Omental fat pad (tissue), 4 donors: ENCODE measurements around the gene FOSL2. TPM values are rescaled to one million over a fixed set of nuclear protein-coding genes. Genes with fewer than 3 reads are reported as not detected.

Experiments
- ATAC-seq: fragments of 150-250 bp; one replicate; pipeline ENCODE4 v1.9.1; 2016; ENCODE audit warnings: mild to moderate bottlenecking, moderate library complexity; ENCODE audit not compliant: low FRiP score
- DNase-seq: peaks from one replicate; pipeline ENCODE4 v3.0.0-alpha.2; 2019; ENCODE audit warnings: low spot score
- total RNA-seq, 4 donors: library from RNA; depleted of rRNA; stranded (reverse); fragments of >200 nt; gene quantifications; one replicate each; pipeline ENCODE4 v1.1.0, GENCODE V29; 2016
- TF ChIP-seq, protein P1 (sequence below), 3 donors: fragments of 450-650 bp; IDR thresholded peaks; one replicate each; pipeline ENCODE4 v1.5.1; 2016 to 2017; ENCODE audit warnings: antibody characterized with exemption in 3 of 3, mild to moderate bottlenecking in 3 of 3, moderate library complexity in 2 of 3

FOSL2 gene
- total RNA-seq, 4 donors from 2014 or later = 115 to 350 (median 184) TPM

DNA sequence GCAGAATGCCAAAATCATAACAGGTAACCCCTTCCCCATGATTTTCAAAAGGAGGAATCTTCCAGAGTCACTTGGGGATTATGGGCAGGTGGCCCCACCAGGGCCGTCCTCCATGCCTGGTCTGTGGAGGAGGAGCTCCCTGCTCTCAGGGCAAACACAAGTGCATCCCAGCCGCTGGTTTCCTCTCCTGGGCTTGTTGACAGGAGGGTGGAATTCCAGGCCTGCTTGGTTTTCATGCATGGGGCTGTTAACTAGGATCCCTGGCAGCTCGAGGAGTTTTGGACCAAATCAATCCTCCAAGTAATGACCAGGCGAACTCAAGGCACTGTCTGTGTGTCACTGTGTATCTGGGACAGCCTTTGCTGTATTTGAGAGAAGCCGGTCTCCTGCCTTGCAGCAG, 45.3 kb downstream of the FOSL2 start:
- ATAC-seq (no peak), DNase-seq (no peak)
- TF ChIP-seq, protein P1, sequence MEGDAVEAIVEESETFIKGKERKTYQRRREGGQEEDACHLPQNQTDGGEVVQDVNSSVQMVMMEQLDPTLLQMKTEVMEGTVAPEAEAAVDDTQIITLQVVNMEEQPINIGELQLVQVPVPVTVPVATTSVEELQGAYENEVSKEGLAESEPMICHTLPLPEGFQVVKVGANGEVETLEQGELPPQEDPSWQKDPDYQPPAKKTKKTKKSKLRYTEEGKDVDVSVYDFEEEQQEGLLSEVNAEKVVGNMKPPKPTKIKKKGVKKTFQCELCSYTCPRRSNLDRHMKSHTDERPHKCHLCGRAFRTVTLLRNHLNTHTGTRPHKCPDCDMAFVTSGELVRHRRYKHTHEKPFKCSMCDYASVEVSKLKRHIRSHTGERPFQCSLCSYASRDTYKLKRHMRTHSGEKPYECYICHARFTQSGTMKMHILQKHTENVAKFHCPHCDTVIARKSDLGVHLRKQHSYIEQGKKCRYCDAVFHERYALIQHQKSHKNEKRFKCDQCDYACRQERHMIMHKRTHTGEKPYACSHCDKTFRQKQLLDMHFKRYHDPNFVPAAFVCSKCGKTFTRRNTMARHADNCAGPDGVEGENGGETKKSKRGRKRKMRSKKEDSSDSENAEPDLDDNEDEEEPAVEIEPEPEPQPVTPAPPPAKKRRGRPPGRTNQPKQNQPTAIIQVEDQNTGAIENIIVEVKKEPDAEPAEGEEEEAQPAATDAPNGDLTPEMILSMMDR (IDR thresholded peaks at IDR 0.05) = no peak

GRCh38 chr2:28438532-28439063, 45.9 kb downstream of the FOSL2 start:
- no peak for DNase-seq
- TF ChIP-seq, protein P1 (IDR thresholded peaks at IDR 0.05) = no peak

DNA sequence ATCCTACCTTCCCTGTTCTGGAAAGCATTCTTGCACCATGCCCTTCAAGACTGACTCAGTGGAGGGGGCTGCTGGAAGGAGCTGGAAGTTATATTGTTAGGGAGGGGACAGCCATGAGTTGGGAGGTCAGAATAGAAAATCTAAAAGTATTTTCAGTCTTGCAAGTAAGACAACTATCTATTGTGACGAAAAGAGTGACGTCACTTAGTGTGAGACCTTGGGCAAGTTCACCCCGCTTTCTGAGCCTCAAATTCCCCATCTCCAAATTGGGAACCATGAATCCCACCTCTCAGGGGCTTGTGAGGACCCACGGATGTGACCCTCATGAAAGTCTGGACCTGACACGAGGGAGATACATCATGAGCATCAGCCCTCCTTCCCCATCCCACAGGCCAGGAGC, 46.5 kb downstream of the FOSL2 start:
- ATAC-seq (no peak), DNase-seq (no peak)

More at GRCh38 chr2:28438532-28439063, 45.9 kb downstream of the FOSL2 start:
- ATAC-seq = no peak

GRCh38 chr2:28439763-28440162, 47.1 kb downstream of the FOSL2 start:
- ATAC-seq (no peak), DNase-seq (no peak)
- TF ChIP-seq, protein P1 (IDR thresholded peaks at IDR 0.05) = no peak

More for the DNA sequence above, 46.5 kb downstream of the FOSL2 start:
- TF ChIP-seq, protein P1 (IDR thresholded peaks at IDR 0.05) = no peak

- ATAC-seq = no peak
- no peak for DNase-seq
- TF ChIP-seq, protein P1 (IDR thresholded peaks at IDR 0.05) = no peak
Observed at GRCh38 chr2:28442328-28442727, 49.7 kb downstream of the FOSL2 start.

DNA sequence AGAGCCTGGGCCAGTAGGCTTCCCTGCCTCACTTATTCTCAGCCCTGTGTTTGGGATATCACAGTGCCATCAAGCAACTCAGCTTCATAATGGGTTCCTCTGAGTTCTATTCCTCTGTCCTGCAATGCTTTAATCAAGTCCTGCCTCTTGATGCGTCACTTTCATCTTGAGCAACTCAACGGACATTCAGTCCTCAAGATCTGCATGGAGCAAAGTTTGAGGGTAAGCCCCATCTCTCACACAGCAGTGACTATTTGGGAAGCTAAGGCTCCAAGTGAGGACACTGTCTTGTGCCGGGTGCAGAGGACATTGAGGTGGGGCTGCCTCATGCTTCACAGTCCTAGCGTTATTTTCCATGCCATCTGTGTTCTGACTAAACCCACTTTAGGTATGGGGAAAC, 52.3 kb downstream of the FOSL2 start:
- DNase-seq = peak; percentile 8
- no peak for ATAC-seq
- TF ChIP-seq, protein P1 (IDR thresholded peaks at IDR 0.05) = no peak

GRCh38 chr2:28445448-28446258, 53.0 kb downstream of the FOSL2 start:
- peak; percentile 83 for ATAC-seq
- TF ChIP-seq, protein P1 (IDR thresholded peaks at IDR 0.05) = no peak
- no peak for DNase-seq
